Measurements from ENCODE around the gene KLHL10. TPM values are rescaled to one million over a fixed set of nuclear protein-coding genes. Genes with fewer than 3 reads are reported as not detected.
"Not testable (repeated sequence)": the region's sequence is repeated elsewhere in the genome, so short reads cannot be mapped to it uniquely, and the experiment has no call there.

The KLHL10 gene
- total RNA-seq, 1 experiment from 2014 or later = not detected

- not testable (repeated sequence) for DNase-seq (ENCODE audit: low spot score)
Measured at GRCh38 chr17:41851382-41851781, 13.8 kb downstream of the KLHL10 start.

- DNase-seq (ENCODE audit: low spot score) = no peak
Measured at GRCh38 chr17:41860254-41860931, 22.8 kb downstream of the KLHL10 start.

- no peak for DNase-seq (ENCODE audit: low spot score)
Measured at GRCh38 chr17:41863074-41863848, 25.6 kb downstream of the KLHL10 start.

GRCh38 chr17:41864498-41864835, 26.8 kb downstream of the KLHL10 start:
- DNase-seq (ENCODE audit: low spot score) = no peak

GRCh38 chr17:41864836-41865595, 27.4 kb downstream of the KLHL10 start, which contains the start of gene KLHL11:
Gene KLHL11 (minus strand): TSS chr17:41865423. CDS start chr17:41865370, 53 bp downstream.
- DNase-seq (ENCODE audit: low spot score) = peak; percentile 81

GRCh38 chr17:41865596-41865893, 27.9 kb downstream of the KLHL10 start:
- no peak for DNase-seq (ENCODE audit: low spot score)

GRCh38 chr17:41868568-41868967, 30.9 kb downstream of the KLHL10 start:
- no peak for DNase-seq (ENCODE audit: low spot score)

- DNase-seq (ENCODE audit: low spot score) = no peak
Measured at GRCh38 chr17:41869426-41869825, 31.8 kb downstream of the KLHL10 start.

- no peak for DNase-seq (ENCODE audit: low spot score)
Measured at GRCh38 chr17:41870097-41870496, 32.5 kb downstream of the KLHL10 start.

- no peak for DNase-seq (ENCODE audit: low spot score)
Measured at GRCh38 chr17:41870627-41871026, 33.0 kb downstream of the KLHL10 start.

GRCh38 chr17:41871789-41872188, 34.2 kb downstream of the KLHL10 start:
- no peak for DNase-seq (ENCODE audit: low spot score)

GRCh38 chr17:41873559-41874292, 36.1 kb downstream of the KLHL10 start:
- no peak for DNase-seq (ENCODE audit: low spot score)

GRCh38 chr17:41874293-41874670, 36.7 kb downstream of the KLHL10 start:
- not testable (repeated sequence) for DNase-seq (ENCODE audit: low spot score)

GRCh38 chr17:41880130-41880529, 42.5 kb downstream of the KLHL10 start:
- DNase-seq (ENCODE audit: low spot score) = no peak

- DNase-seq (ENCODE audit: low spot score) = no peak
Measured at GRCh38 chr17:41882756-41883155, 45.1 kb downstream of the KLHL10 start.

GRCh38 chr17:41885733-41886132, 48.1 kb downstream of the KLHL10 start:
- no peak for DNase-seq (ENCODE audit: low spot score)

- DNase-seq (ENCODE audit: low spot score) = no peak
Measured at GRCh38 chr17:41888332-41888965, 50.8 kb downstream of the KLHL10 start.

- no peak for DNase-seq (ENCODE audit: low spot score)
Measured at GRCh38 chr17:41891135-41892020, 53.8 kb downstream of the KLHL10 start.

GRCh38 chr17:41892021-41892376, 54.4 kb downstream of the KLHL10 start:
- no peak for DNase-seq (ENCODE audit: low spot score)

- no peak for DNase-seq (ENCODE audit: low spot score)
Measured at GRCh38 chr17:41893384-41893783, 55.8 kb downstream of the KLHL10 start.

Data from H4 (cell line).